Measurements from ENCODE around the gene OR51B4. TPM values are rescaled to one million over a fixed set of nuclear protein-coding genes. Genes with fewer than 3 reads are reported as not detected.

Gene OR51B4
- polyA plus RNA-seq, 1 donor from 2014 or later, result not detected

GRCh38 chr11:5265832-5266231 lies 35.9 kb downstream of the OR51B4 start:
- Histone ChIP-seq H3K9ac (ENCODE audit: low read length) (no peak overlapping the region), H3K9me3 (ENCODE audit: low read length) (no peaks in the 10 kb centered on the region), H3K4me2 (ENCODE audit: low read length) (no peak overlapping the region), H4K20me1 (ENCODE audit: insufficient read depth) (no peaks in the 10 kb centered on the region), H3K79me2 (replicated peaks; ENCODE audit: insufficient read depth, low read length) (no peaks in the 10 kb centered on the region), H3F3A (ENCODE audit: insufficient read depth, low read length, poor library complexity, severe bottlenecking) (no peaks in the 10 kb centered on the region), H2AFZ (ENCODE audit: low read depth, low read length) (no peak overlapping the region), H3K9me2 (ENCODE audit: insufficient read depth, low read length) (no peaks in the 10 kb centered on the region), H3K27ac (ENCODE audit: low read length) (no peak overlapping the region), H3K4me3 (ENCODE audit: low read length) (no peak overlapping the region), H3K36me3 (ENCODE audit: insufficient read depth, low read length) (no peaks in the 10 kb centered on the region), H3K27me3 (ENCODE audit: insufficient read depth, low read depth, low read length) (no peaks in the 10 kb centered on the region)
- TF ChIP-seq RAD21 (conservative IDR thresholded peaks at IDR 0.05), result no peak
- TF ChIP-seq MXI1 (conservative IDR thresholded peaks at IDR 0.05; ENCODE audit: poor library complexity, severe bottlenecking), result no peak
- no peak for TF ChIP-seq TAF1 (IDR thresholded peaks at IDR 0.05; ENCODE audit: low read depth)
- TF ChIP-seq, protein P1, sequence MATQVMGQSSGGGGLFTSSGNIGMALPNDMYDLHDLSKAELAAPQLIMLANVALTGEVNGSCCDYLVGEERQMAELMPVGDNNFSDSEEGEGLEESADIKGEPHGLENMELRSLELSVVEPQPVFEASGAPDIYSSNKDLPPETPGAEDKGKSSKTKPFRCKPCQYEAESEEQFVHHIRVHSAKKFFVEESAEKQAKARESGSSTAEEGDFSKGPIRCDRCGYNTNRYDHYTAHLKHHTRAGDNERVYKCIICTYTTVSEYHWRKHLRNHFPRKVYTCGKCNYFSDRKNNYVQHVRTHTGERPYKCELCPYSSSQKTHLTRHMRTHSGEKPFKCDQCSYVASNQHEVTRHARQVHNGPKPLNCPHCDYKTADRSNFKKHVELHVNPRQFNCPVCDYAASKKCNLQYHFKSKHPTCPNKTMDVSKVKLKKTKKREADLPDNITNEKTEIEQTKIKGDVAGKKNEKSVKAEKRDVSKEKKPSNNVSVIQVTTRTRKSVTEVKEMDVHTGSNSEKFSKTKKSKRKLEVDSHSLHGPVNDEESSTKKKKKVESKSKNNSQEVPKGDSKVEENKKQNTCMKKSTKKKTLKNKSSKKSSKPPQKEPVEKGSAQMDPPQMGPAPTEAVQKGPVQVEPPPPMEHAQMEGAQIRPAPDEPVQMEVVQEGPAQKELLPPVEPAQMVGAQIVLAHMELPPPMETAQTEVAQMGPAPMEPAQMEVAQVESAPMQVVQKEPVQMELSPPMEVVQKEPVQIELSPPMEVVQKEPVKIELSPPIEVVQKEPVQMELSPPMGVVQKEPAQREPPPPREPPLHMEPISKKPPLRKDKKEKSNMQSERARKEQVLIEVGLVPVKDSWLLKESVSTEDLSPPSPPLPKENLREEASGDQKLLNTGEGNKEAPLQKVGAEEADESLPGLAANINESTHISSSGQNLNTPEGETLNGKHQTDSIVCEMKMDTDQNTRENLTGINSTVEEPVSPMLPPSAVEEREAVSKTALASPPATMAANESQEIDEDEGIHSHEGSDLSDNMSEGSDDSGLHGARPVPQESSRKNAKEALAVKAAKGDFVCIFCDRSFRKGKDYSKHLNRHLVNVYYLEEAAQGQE (IDR thresholded peaks at IDR 0.05; ENCODE audit: borderline replicate concordance), result no peak
- TF ChIP-seq, protein P2, sequence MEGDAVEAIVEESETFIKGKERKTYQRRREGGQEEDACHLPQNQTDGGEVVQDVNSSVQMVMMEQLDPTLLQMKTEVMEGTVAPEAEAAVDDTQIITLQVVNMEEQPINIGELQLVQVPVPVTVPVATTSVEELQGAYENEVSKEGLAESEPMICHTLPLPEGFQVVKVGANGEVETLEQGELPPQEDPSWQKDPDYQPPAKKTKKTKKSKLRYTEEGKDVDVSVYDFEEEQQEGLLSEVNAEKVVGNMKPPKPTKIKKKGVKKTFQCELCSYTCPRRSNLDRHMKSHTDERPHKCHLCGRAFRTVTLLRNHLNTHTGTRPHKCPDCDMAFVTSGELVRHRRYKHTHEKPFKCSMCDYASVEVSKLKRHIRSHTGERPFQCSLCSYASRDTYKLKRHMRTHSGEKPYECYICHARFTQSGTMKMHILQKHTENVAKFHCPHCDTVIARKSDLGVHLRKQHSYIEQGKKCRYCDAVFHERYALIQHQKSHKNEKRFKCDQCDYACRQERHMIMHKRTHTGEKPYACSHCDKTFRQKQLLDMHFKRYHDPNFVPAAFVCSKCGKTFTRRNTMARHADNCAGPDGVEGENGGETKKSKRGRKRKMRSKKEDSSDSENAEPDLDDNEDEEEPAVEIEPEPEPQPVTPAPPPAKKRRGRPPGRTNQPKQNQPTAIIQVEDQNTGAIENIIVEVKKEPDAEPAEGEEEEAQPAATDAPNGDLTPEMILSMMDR (IDR thresholded peaks at IDR 0.05; ENCODE audit: poor library complexity, severe bottlenecking), result no peak
- no peak for TF ChIP-seq EZH2 (IDR thresholded peaks at IDR 0.05; ENCODE audit: borderline replicate concordance, insufficient read depth, low read length, poor library complexity, severe bottlenecking)
- TF ChIP-seq EP300 (conservative IDR thresholded peaks at IDR 0.05; ENCODE audit: poor library complexity, severe bottlenecking), result no peak
- no peak for TF ChIP-seq SMC3 (conservative IDR thresholded peaks at IDR 0.05; ENCODE audit: poor library complexity)
- TF ChIP-seq POLR2AphosphoS5 (IDR thresholded peaks at IDR 0.05), result no peak

DNA sequence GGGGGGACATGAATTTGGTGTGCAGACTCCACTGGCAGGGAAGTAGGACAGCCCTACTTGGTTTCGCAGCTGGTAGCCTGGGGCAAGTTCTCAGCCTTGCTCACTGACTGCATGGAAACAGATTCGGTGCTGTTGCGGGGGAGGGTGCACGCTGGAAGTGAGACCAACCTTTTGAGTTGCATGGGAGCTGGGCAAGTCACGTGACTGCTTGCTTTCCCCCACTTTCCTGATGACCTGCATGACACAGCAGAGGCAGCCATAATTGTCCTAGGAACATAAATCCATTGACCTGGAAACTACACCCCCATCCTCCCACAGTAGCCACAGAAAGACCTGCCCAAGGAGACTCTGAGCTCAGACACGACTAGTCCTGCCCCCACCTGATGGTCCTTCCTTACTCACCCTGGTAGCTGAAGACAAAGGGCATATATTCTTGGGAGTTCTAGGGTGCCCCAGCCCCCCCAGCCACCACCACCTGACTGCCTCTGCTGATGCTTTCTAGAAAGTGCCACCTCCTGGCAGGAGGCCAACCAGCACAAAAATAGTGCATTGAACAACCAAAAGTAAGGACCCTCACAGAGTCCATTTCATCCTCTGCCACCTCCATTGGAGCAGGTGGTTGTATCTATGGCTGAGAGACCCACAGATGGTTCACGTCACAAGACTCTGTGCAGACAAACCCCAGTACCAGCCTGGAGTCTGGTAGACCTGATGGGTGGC lies 43.0 kb downstream of the OR51B4 start:
- no peaks in the 10 kb centered on the region for H3K27me3 ChIP-seq (ENCODE audit: insufficient read depth, low read depth, low read length)
- no peak overlapping the region for H3K9ac ChIP-seq (ENCODE audit: low read length)
- no peaks in the 10 kb centered on the region for H4K20me1 ChIP-seq (ENCODE audit: insufficient read depth)
- H3K4me3 ChIP-seq (ENCODE audit: low read length), result no peak overlapping the region
- no peak overlapping the region for H3K27ac ChIP-seq (ENCODE audit: low read length)
- H3K4me2 ChIP-seq (ENCODE audit: low read length), result no peak overlapping the region
- H2AFZ ChIP-seq (ENCODE audit: low read depth, low read length), result no peak overlapping the region
- TF ChIP-seq TAF1 (IDR thresholded peaks at IDR 0.05; ENCODE audit: low read depth), result no peak
- TF ChIP-seq POLR2AphosphoS5 (IDR thresholded peaks at IDR 0.05), result no peak
- TF ChIP-seq MXI1 (conservative IDR thresholded peaks at IDR 0.05; ENCODE audit: poor library complexity, severe bottlenecking), result no peak
- no peak for TF ChIP-seq EZH2 (IDR thresholded peaks at IDR 0.05; ENCODE audit: borderline replicate concordance, insufficient read depth, low read length, poor library complexity, severe bottlenecking)
- no peaks in the 10 kb centered on the region for H3K9me3 ChIP-seq (ENCODE audit: low read length)
- no peaks in the 10 kb centered on the region for H3K79me2 ChIP-seq (replicated peaks; ENCODE audit: insufficient read depth, low read length)
- H3K9me2 ChIP-seq (ENCODE audit: insufficient read depth, low read length), result no peaks in the 10 kb centered on the region
- H3K36me3 ChIP-seq (ENCODE audit: insufficient read depth, low read length), result no peaks in the 10 kb centered on the region
- no peaks in the 10 kb centered on the region for H3F3A ChIP-seq (ENCODE audit: insufficient read depth, low read length, poor library complexity, severe bottlenecking)
